Stimulated activated CD4-positive, alpha-beta T cell treated with anti-CD3 and anti-CD28 coated beads, Interleukin-4, amount 100 ng/mL, for 48 hours (primary cell): ENCODE measurements around the gene ADCY10.

Experiments
- DNase-seq, 2 donors: peaks; one replicate each; pipeline ENCODE4 v3.0.0-alpha.2; 2020; ENCODE audit warnings: low read depth in 2 of 2

Gene ADCY10

DNA sequence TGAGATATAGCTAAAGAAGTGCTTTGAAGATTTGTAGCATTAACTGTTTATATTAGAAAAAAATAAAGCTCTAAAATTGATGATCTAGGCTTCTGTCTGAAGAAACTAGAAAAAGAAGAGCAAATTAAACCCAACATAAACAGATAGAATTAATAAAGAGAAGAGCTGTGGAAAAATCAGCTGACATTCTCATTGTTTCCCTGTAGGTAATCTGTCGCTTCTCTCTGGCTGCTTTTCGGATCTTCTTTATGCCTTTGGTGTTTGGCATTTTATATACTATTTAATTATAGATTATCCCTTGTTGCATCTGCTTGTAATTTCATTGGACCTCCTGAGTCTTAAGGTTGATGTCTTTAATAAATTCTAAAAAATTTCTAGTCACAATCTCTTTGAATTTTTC, 132.4 kb downstream of the ADCY10 start:
- DNase-seq, result no peak

DNA sequence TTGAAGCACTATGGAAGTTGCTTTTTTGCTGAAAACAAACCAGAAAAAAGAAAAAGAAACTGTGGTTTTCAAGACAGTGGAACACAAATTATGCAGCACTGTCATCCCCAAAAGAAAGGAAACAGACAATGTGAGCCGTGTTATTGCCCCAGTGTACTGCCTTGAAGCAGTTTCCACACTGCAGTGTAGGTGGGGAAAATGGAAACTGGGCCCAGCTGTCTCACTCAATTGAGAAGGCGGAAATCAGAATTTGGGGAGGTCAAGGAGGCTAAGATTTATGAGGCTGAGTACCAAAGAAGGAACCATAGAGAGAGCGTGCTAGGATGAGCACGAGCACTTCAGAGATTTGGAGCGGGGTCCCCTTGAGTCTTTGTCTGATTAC, 136.7 kb downstream of the ADCY10 start:
- DNase-seq, result no peak

DNA sequence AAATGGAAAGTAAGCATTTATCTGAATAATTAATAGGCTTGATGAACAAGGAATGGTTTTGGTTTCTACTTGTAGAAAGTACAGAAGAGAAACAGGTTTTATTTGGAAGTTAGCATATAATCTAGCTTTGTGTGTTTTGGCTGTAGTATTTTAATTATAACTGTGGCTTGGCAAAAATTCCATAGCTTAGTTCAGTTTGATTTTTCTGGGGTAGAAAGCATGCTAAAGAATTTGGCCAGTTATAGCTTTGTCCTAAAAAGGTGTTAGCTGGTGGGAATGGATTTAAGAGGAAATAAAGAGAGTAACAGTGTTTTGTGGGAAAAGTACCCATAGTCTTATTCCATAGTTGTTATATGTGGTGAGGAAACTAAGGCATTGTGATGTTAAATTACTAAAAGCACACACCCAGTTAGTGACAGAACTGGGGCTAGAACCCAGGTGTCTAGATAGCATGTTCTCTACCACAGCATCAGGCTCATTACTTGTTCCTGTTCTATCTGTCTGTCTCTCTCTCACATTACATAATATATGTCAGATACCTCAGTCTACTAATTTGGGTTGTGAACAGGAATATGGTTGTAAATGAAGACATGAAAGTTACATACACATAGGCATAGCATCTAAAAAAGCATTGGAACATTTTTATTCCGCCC, 137.2 kb downstream of the ADCY10 start:
- no peak for DNase-seq

DNA sequence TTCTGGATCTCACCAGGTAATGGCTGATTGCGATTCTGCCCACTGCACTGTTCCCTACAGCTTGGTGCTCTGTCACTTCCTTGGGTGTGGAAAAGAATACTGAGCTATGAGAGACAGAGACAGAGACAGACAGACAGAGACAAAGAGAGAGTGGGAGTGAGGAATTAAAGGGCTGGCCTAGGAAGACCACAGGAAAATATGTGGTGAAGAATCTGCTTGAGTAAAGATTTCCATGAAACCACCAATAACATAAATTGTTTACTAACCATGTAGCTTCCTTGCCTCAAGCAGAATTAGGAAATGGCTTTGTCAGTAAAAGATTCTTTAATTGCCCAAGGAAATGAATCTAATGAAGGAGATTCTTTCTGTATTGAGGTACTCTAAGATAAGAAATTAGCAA, 137.8 kb downstream of the ADCY10 start:
- no peak for DNase-seq

DNA sequence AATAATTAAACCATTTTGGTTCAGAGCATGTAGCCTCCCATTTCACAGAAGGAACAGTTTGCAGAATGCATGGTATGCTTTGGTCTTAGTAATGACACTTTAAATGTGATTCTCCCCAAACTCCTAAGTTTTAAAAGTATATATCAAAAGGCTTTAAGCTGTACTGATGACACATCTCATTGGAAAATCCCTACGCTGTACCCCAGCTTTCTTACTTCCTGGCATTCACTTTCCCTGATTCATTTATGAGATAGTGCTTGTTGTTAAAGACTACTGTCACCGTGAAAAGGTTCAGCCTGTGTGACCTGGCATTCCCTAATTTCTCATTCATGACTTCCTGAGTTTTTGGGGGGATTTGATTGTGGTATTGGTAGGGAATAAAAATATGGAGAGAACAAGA, 138.8 kb downstream of the ADCY10 start:
- no peak for DNase-seq

DNA sequence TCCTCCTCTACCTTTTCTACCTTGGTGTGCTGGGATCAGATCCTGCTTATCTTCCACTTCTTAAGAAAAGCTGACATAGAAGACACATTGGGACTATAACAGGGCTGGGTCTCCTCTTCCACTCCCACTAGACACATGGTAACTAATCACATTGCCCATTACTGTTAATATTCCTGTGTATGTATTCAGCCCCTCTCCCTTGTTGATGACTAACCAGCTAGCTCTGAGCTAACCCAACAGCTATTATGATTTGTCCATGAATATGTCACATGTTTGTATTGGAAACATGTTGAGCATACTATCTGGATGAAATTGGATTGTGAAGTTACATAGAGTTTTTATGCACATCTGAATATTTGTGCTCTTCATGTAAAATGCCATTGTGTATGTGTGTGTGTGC, 139.2 kb downstream of the ADCY10 start:
- no peak for DNase-seq

DNA sequence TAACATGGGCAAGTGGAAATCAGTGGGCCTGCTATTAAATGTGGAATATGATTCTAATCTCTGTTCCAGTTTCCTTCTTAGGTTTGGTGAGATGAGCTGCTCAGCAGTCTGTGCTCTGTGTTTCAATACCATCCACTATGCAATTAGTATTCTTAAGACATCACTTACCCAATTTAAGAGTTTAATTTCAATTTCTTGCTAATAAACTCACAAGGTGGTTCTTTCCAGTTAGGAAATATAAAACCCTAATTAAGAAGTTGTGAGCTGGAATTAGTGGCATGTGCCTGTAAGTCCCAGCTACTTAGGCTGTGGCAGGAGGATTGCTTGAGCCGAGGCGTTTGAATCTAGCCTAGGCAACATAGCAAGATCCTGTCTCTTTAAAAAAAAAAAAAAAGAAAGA, 140.4 kb downstream of the ADCY10 start:
- no peak for DNase-seq

DNA sequence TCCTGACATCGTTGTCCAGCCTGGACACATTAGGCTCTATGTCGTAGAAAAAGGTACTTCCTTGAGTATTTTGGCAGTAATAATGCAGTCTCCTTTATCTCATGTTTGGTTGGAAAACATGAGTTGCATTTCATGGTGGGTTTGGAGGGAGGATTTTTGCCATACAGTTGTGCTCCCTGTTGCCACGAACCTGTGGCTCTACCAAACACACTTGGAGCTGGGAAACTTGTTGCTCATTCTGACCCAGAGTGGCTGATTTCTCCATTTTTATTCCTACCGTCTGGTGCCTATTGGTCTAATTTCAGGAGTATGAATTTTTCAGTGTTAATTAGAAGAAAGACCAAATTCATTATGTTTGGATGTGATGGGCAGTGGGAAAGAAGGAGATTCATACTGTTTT, 141.5 kb downstream of the ADCY10 start:
- no peak for DNase-seq

DNA sequence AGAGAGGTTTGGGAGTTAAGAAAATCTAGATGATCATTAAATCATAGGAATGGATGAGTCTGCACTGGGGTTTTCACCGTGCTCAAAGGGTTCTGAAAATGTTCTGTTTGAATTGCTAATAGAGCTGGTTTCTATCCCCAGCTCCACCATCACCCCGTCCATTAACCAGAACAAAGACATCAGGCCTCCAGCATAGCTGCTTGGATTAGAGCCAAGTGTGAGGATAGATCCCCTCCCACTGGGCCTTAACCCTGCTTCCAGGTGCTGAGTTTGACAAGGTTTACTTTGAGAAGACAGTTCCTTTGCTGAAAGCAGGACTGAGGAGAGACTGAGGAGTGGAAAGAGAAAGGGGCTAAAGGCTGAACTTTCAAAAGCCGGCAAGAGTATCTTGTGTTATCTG, 143.8 kb downstream of the ADCY10 start:
- DNase-seq, result no peak

DNA sequence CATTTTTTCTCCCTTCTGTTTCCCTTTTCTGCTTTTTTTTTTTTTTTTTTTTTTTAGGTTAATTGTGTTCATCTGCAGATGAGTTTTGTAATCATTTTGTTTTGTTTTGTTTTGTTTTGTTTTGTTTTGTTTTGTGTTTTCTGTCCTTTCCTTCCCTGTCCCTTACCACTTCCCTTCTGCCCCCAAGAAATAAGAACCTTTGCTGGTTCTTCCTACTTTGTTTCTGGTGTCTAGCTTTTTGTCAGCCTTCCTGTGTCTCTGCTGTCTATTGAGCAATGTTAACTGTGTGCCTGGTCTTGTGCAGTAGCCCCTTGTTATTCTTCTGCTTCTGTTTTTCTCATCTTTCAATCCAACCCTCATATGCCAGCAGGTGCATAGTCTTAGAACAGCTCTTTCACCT, 146.2 kb downstream of the ADCY10 start:
- no peak for DNase-seq

DNA sequence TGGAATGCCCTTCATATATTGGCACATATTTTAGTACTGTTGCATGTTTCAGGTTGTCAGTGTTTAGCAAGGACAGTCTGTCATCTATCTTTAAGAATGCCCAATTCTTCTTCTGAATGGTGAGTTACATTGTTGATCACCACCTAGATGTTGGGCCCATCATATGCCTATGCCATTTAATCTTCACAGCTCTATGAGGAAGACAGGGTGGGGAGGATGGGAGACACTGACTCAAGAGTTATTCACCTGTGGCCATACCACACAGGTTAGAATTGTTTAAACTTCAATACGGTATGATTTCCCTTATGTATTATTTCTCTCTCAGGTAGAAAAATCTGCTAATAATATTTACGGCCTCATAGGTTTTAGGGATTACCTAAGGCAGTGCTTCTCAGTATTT, 147.4 kb downstream of the ADCY10 start:
- no peak for DNase-seq

DNA sequence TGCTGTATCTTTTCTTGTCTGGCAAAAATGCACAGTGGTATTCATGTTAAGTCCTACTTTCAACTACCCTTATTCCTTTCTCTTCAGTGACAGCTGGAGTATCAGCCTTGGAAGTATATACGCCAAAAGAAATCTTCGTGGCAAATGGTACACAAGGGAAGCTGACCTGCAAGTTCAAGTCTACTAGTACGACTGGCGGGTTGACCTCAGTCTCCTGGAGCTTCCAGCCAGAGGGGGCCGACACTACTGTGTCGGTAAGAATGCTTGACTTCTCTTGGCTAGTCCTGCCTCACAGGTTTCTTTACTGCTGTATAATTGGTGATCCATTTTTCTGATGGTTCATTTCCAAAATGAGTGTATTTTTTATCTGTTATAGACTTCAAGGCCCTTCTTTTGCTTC, 148.4 kb downstream of the ADCY10 start:
- no peak for DNase-seq

DNA sequence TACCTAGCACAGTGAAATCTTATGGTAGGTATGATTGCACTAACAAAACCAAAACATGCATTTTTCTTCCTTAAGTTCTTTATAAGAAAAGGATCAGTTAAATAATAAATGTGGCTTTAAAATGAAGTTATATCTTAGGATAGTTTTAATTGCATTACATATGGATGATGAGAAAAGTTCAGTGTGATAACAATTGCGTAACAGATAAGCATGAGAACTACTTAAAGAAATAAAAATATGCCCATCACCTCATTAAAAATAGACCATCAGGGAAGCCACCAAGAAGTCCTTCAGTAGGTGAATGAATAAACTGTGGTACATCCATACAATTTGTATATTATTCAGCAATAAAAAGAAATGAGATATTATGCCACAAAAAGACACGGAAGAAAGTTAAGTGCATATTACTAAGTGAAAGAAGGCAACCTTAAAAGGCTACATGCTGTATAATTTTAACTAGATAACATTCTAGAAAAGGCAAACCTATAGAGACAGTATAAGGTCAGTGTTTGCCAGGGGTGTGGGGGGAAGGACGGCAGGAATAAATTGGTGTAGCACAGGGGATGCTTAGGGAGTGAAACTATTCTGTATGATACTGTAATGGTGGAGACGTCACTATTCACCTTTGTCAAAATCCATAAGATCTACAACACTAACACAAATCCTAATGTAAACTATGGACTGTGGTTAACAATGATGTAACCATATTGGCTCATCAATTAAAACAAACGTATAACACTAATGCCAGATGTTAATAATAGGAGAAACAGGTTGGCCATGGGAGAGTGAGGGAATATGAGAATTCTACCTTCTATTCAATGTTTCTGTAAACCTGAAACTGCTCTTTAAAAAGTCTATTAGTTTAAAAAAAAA, 149.2 kb downstream of the ADCY10 start:
- no peak for DNase-seq

DNA sequence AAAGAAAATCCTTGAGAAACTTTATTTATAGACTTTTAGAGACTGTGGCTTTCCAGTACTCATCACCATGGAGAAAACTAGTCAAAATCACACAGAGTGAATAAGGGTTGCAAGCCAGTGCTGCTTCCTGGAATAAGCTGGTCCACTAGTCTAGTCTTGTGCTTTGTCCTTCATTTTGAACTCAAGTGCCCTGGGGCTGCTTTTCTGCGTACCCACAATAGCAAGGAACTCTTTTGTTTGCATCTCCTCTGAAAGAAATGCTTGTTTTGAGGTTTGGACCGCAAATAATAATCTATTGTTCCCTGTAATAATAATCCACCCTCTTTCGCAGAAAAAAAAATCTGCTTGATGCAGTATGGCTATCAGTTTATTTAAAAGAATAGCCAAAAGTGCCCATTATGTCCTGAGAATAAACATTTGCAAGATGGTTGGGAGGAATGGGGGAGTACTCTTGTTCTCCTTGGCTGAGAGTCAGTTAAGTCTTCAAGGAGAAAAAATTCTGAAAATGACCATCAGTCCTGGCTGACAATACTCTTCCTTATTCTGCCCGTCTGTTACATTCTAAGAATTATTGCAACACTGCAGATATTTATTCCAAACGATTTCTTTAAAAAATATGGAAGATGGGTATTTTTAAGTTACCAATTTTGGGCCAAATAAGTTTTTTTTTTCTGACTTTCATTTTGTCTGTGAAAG, 150.3 kb downstream of the ADCY10 start:
- no peak for DNase-seq

DNA sequence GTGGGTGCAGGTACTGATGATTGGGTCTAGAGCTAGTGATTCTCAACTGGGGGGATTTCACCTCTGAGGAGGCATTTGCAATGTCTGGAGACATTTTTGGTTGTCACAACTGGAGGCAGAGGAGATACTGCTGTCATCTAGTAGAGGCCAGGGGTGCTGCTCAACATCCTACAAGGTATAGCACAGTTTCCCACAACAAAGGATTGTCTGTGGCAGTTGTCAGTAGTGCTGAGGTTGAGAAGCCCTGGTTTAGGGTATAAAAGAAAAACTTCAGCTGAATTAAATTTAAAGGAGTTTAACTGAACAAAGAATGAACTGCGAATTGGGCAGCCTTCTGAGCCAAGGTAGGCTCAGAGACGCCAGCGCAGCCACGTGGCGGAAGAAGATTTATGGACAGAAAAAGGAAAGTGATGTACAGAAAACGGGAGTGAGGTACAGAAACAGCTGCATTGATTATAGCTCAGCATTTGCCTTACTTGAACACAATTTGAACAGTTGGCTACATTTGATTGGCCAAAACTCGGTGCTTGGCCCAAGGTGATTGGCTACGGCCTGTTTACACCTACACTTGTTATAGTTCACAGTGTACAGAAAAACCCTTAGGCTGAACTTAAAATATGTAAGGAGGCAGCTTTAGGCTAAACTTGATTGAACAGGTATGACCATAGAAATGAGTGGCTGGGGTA, 151.7 kb downstream of the ADCY10 start:
- no peak for DNase-seq

DNA sequence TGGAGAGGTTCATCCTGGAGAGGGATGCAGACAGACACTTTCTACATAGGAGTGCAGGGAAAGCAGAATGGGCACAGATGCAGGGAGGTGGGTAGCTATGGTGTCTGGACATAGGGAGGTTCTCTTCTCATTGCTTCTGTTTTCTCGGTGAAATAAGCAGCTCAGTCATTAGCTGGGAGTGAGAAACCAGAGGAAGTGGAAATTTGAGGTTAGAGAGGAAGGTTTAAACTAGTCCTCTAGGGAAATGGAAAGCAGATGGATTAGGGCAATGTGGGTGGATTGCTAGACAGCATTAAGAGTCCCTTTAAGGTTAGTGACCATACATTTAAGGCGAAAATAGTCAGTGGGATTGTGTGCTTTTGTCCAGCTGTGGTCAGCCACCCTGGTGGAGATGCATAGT, 152.5 kb downstream of the ADCY10 start:
- DNase-seq, result no peak
